HCT116 (cell line): Measurements from ENCODE around the gene NANOGP8.

Source experiments
- CTCF ChIP-seq, 3 experiments: fragments of 200-600 bp in 1 of 3; sonication (generic) in 1 of 3; IDR thresholded peaks in 2 of 3; conservative IDR thresholded peaks in 1 of 3; 2 replicates each; pipeline ENCODE4 v1.5.1; 2012 to 2017; ENCODE audit warnings: low read depth in 2 of 3, low read length in 2 of 3, antibody characterized with exemption in 1 of 3, borderline replicate concordance in 1 of 3, control low read depth in 1 of 3, mild to moderate bottlenecking in 1 of 3, mixed read lengths in 1 of 3, mixed run types in 1 of 3, moderate library complexity in 1 of 3; ENCODE audit not compliant: insufficient read depth in 1 of 3
- EZH2 ChIP-seq: fragments of 200-600 bp; sonication (generic); IDR thresholded peaks from 2 replicates; pipeline ENCODE4 v1.6.1; 2017; ENCODE audit warnings: antibody characterized with exemption, mixed run types
- EZH2phosphoT487 ChIP-seq: fragments of 200-600 bp; IDR thresholded peaks from 2 replicates; pipeline ENCODE4 v1.6.1; 2018; ENCODE audit warnings: antibody characterized with exemption, borderline replicate concordance
- MAX ChIP-seq: IDR thresholded peaks from 2 replicates; pipeline ENCODE4 v1.6.1; 2012
- POLR2A ChIP-seq: IDR thresholded peaks from 2 replicates; pipeline ENCODE4 v1.7.0; 2011; ENCODE audit warnings: borderline replicate concordance; ENCODE audit not compliant: insufficient read depth, insufficient read length; ENCODE audit errors: extremely low read depth
- POLR2AphosphoS5 ChIP-seq: IDR thresholded peaks from 2 replicates; pipeline ENCODE4 v1.6.1; 2011; ENCODE audit warnings: mild to moderate bottlenecking, low read depth, low read length, moderate library complexity
- RAD21 ChIP-seq: IDR thresholded peaks from 2 replicates; pipeline ENCODE4 v1.6.1; 2012; ENCODE audit warnings: low read depth, mild to moderate bottlenecking
- REST ChIP-seq: IDR thresholded peaks from 2 replicates; pipeline ENCODE4 v1.6.1; 2012; ENCODE audit warnings: low read depth
- TCF7L2 ChIP-seq: IDR thresholded peaks from 2 replicates; pipeline ENCODE4 v1.7.0; 2011; ENCODE audit warnings: borderline replicate concordance, inconsistent platforms; ENCODE audit not compliant: insufficient read depth, insufficient read length; ENCODE audit errors: extremely low read depth
- ZBTB33 ChIP-seq: IDR thresholded peaks from 2 replicates; pipeline ENCODE4 v1.6.1; 2011; ENCODE audit warnings: mild to moderate bottlenecking, low read length, moderate library complexity; ENCODE audit not compliant: insufficient replicate concordance; ENCODE audit errors: extremely low read depth
- ZFX ChIP-seq: fragments of 450-650 bp; IDR thresholded peaks from 2 replicates; pipeline ENCODE4 v1.6.1; 2017
- ZNF274 ChIP-seq: fragments of 200-500 bp; sonication (Bioruptor generic); IDR thresholded peaks from 2 replicates; pipeline ENCODE4 v1.6.1; 2014; ENCODE audit warnings: mild to moderate bottlenecking, low read depth, low read length, inconsistent platforms

- no peak for TF ChIP-seq CTCF (IDR thresholded peaks at IDR 0.05 in 2 of 3, conservative IDR thresholded peaks at IDR 0.05 in 1 of 3; ENCODE audit: borderline replicate concordance in 1 of 3, insufficient read depth in 1 of 3, low read depth in 2 of 3, low read length in 2 of 3)
- TF ChIP-seq ZFX: no peak
- no peak for TF ChIP-seq EZH2phosphoT487
- no peak for TF ChIP-seq TCF7L2
- no peak for TF ChIP-seq REST
- no peak for TF ChIP-seq POLR2AphosphoS5
- TF ChIP-seq ZNF274: no peak
- no peak for TF ChIP-seq POLR2A
- no peak for TF ChIP-seq RAD21
- no peak for TF ChIP-seq EZH2
- no peak for TF ChIP-seq MAX
- TF ChIP-seq ZBTB33: no peak
Measured at GRCh38 chr15:35066094-35066493, 19.0 kb downstream of the NANOGP8 start.
